ENCODE data around the gene PIAS1.

The PIAS1 gene

GRCh38 chr15:68114840-68115239 is 60.7 kb downstream of the PIAS1 start:
- Histone ChIP-seq H3K4me3 (ENCODE audit: insufficient read depth in 1 of 2, low read depth in 1 of 2, low read length in 2 of 2) (peak overlapping the region in 1 of 2 experiments; percentile 74), H3K79me1 (replicated peaks; ENCODE audit: low read length, poor library complexity, severe bottlenecking) (peaks cover 6% of the 10 kb centered on the region), H4K91ac (ENCODE audit: low read length) (no peak overlapping the region), H2AK5ac (ENCODE audit: low read length, severe bottlenecking) (no peak overlapping the region), H2BK5ac (ENCODE audit: low read depth, low read length, poor library complexity, severe bottlenecking) (no peak overlapping the region), H3K9ac (ENCODE audit: low read length) (peak overlapping the region; percentile 91), H3K27me3 (ENCODE audit: control insufficient read depth in 1 of 2, insufficient read depth in 1 of 2, low read length in 2 of 2) (no peaks in the 10 kb centered on the region), H2BK15ac (ENCODE audit: low read depth, poor library complexity, severe bottlenecking) (no peak overlapping the region), H3K4me1 (ENCODE audit: control insufficient read depth, insufficient read depth, low read depth, low read length) (no peaks in the 10 kb centered on the region), H3K23ac (ENCODE audit: low read length in 2 of 2) (no peak overlapping the region), H3K4me2 (ENCODE audit: low read length, poor library complexity, severe bottlenecking) (no peak overlapping the region), H3K18ac (ENCODE audit: low read depth in 1 of 2, low read length in 2 of 2) (no peak overlapping the region), H3K4ac (ENCODE audit: low read depth in 1 of 2, low read length in 2 of 2) (no peak overlapping the region), H3K14ac (ENCODE audit: low read length in 2 of 2) (no peak overlapping the region), H4K8ac (ENCODE audit: low read length) (no peak overlapping the region), H3K36me3 (ENCODE audit: control insufficient read depth in 1 of 2, insufficient read depth in 2 of 2, low read depth in 1 of 2, low read length in 2 of 2) (no peaks in the 10 kb centered on the region), H2AFZ (ENCODE audit: low read depth, low read length) (no peak overlapping the region), H3K9me3 (ENCODE audit: control insufficient read depth, low read length) (no peaks in the 10 kb centered on the region), H2BK12ac (ENCODE audit: low read length in 2 of 2) (no peak overlapping the region), H3K27ac (ENCODE audit: low read length, poor library complexity, severe bottlenecking) (no peak overlapping the region), H2BK120ac (ENCODE audit: low read depth, low read length) (no peak overlapping the region)
- no peak for DNase-seq
- WGBS = 92% methylated on average over 1 of the region's 2 CpGs

- no peak for DNase-seq
- no peak overlapping the region for H3K4me3 ChIP-seq (ENCODE audit: insufficient read depth in 1 of 2, low read depth in 1 of 2, low read length in 2 of 2)
- no peak overlapping the region for H3K9ac ChIP-seq (ENCODE audit: low read length)
- H3K36me3 ChIP-seq (ENCODE audit: control insufficient read depth in 1 of 2, insufficient read depth in 2 of 2, low read depth in 1 of 2, low read length in 2 of 2) = peaks cover 8% of the 10 kb centered on the region in 2 experiments
- H3K14ac ChIP-seq (ENCODE audit: low read length in 2 of 2) = no peak overlapping the region
- H3K4ac ChIP-seq (ENCODE audit: low read depth in 1 of 2, low read length in 2 of 2) = no peak overlapping the region
- no peak overlapping the region for H2BK120ac ChIP-seq (ENCODE audit: low read depth, low read length)
- H4K8ac ChIP-seq (ENCODE audit: low read length) = no peak overlapping the region
- no peak overlapping the region for H2AFZ ChIP-seq (ENCODE audit: low read depth, low read length)
- no peak overlapping the region for H4K91ac ChIP-seq (ENCODE audit: low read length)
- H3K18ac ChIP-seq (ENCODE audit: low read depth in 1 of 2, low read length in 2 of 2) = no peak overlapping the region
- no CpG with 5 or more reads among the region's 2 CpGs for WGBS
- H3K9me3 ChIP-seq (ENCODE audit: control insufficient read depth, low read length) = no peaks in the 10 kb centered on the region
- no peak overlapping the region for H2AK5ac ChIP-seq (ENCODE audit: low read length, severe bottlenecking)
- no peak overlapping the region for H3K23ac ChIP-seq (ENCODE audit: low read length in 2 of 2)
- H3K4me1 ChIP-seq (ENCODE audit: control insufficient read depth, insufficient read depth, low read depth, low read length) = no peaks in the 10 kb centered on the region
- H2BK12ac ChIP-seq (ENCODE audit: low read length in 2 of 2) = no peak overlapping the region
- H3K27me3 ChIP-seq (ENCODE audit: control insufficient read depth in 1 of 2, insufficient read depth in 1 of 2, low read length in 2 of 2) = no peaks in the 10 kb centered on the region
- no peak overlapping the region for H2BK5ac ChIP-seq (ENCODE audit: low read depth, low read length, poor library complexity, severe bottlenecking)
- H3K4me2 ChIP-seq (ENCODE audit: low read length, poor library complexity, severe bottlenecking) = no peak overlapping the region
- no peak overlapping the region for H3K27ac ChIP-seq (ENCODE audit: low read length, poor library complexity, severe bottlenecking)
- H3K79me1 ChIP-seq (replicated peaks; ENCODE audit: low read length, poor library complexity, severe bottlenecking) = peaks cover 27% of the 10 kb centered on the region
- no peak overlapping the region for H2BK15ac ChIP-seq (ENCODE audit: low read depth, poor library complexity, severe bottlenecking)
Observed at GRCh38 chr15:68124700-68125099, 70.6 kb downstream of the PIAS1 start.

GRCh38 chr15:68126396-68126795 is 72.3 kb downstream of the PIAS1 start:
- no peaks in the 10 kb centered on the region for H3K27me3 ChIP-seq (ENCODE audit: control insufficient read depth in 1 of 2, insufficient read depth in 1 of 2, low read length in 2 of 2)
- 100% methylated on average over 5 of the region's 8 CpGs for WGBS
- no peak overlapping the region for H2AK5ac ChIP-seq (ENCODE audit: low read length, severe bottlenecking)
- no peak overlapping the region for H4K91ac ChIP-seq (ENCODE audit: low read length)
- peak overlapping the region; percentile 2 for H3K9ac ChIP-seq (ENCODE audit: low read length)
- H3K4ac ChIP-seq (ENCODE audit: low read depth in 1 of 2, low read length in 2 of 2) = no peak overlapping the region
- no peak overlapping the region for H3K27ac ChIP-seq (ENCODE audit: low read length, poor library complexity, severe bottlenecking)
- no peak overlapping the region for H3K4me2 ChIP-seq (ENCODE audit: low read length, poor library complexity, severe bottlenecking)
- H3K23ac ChIP-seq (ENCODE audit: low read length in 2 of 2) = no peak overlapping the region
- no peak overlapping the region for H2AFZ ChIP-seq (ENCODE audit: low read depth, low read length)
- no peak overlapping the region for H3K14ac ChIP-seq (ENCODE audit: low read length in 2 of 2)
- H3K36me3 ChIP-seq (ENCODE audit: control insufficient read depth in 1 of 2, insufficient read depth in 2 of 2, low read depth in 1 of 2, low read length in 2 of 2) = peaks cover 8% of the 10 kb centered on the region in 2 experiments
- peaks cover 25% of the 10 kb centered on the region for H3K79me1 ChIP-seq (replicated peaks; ENCODE audit: low read length, poor library complexity, severe bottlenecking)
- no peaks in the 10 kb centered on the region for H3K4me1 ChIP-seq (ENCODE audit: control insufficient read depth, insufficient read depth, low read depth, low read length)
- no peaks in the 10 kb centered on the region for H3K9me3 ChIP-seq (ENCODE audit: control insufficient read depth, low read length)
- DNase-seq = no peak
- no peak overlapping the region for H3K18ac ChIP-seq (ENCODE audit: low read depth in 1 of 2, low read length in 2 of 2)
- H2BK15ac ChIP-seq (ENCODE audit: low read depth, poor library complexity, severe bottlenecking) = no peak overlapping the region
- H2BK12ac ChIP-seq (ENCODE audit: low read length in 2 of 2) = no peak overlapping the region
- no peak overlapping the region for H3K4me3 ChIP-seq (ENCODE audit: insufficient read depth in 1 of 2, low read depth in 1 of 2, low read length in 2 of 2)
- H4K8ac ChIP-seq (ENCODE audit: low read length) = no peak overlapping the region
- no peak overlapping the region for H2BK5ac ChIP-seq (ENCODE audit: low read depth, low read length, poor library complexity, severe bottlenecking)
- H2BK120ac ChIP-seq (ENCODE audit: low read depth, low read length) = no peak overlapping the region

GRCh38 chr15:68129072-68129471 is 75.0 kb downstream of the PIAS1 start:
- H3K9me3 ChIP-seq (ENCODE audit: control insufficient read depth, low read length) = no peaks in the 10 kb centered on the region
- H2BK5ac ChIP-seq (ENCODE audit: low read depth, low read length, poor library complexity, severe bottlenecking) = no peak overlapping the region
- no peak overlapping the region for H3K4me2 ChIP-seq (ENCODE audit: low read length, poor library complexity, severe bottlenecking)
- no peak overlapping the region for H4K91ac ChIP-seq (ENCODE audit: low read length)
- H4K8ac ChIP-seq (ENCODE audit: low read length) = no peak overlapping the region
- H3K4me1 ChIP-seq (ENCODE audit: control insufficient read depth, insufficient read depth, low read depth, low read length) = no peaks in the 10 kb centered on the region
- H3K9ac ChIP-seq (ENCODE audit: low read length) = no peak overlapping the region
- no peak for DNase-seq
- no peak overlapping the region for H3K23ac ChIP-seq (ENCODE audit: low read length in 2 of 2)
- peaks cover 16% of the 10 kb centered on the region for H3K79me1 ChIP-seq (replicated peaks; ENCODE audit: low read length, poor library complexity, severe bottlenecking)
- no peak overlapping the region for H2BK15ac ChIP-seq (ENCODE audit: low read depth, poor library complexity, severe bottlenecking)
- no peak overlapping the region for H3K27ac ChIP-seq (ENCODE audit: low read length, poor library complexity, severe bottlenecking)
- no peak overlapping the region for H2AFZ ChIP-seq (ENCODE audit: low read depth, low read length)
- H3K36me3 ChIP-seq (ENCODE audit: control insufficient read depth in 1 of 2, insufficient read depth in 2 of 2, low read depth in 1 of 2, low read length in 2 of 2) = peaks cover under 1 to 5% of the 10 kb centered on the region in 2 experiments
- no peak overlapping the region for H3K4me3 ChIP-seq (ENCODE audit: insufficient read depth in 1 of 2, low read depth in 1 of 2, low read length in 2 of 2)
- H3K4ac ChIP-seq (ENCODE audit: low read depth in 1 of 2, low read length in 2 of 2) = no peak overlapping the region
- H3K14ac ChIP-seq (ENCODE audit: low read length in 2 of 2) = no peak overlapping the region
- no peak overlapping the region for H2AK5ac ChIP-seq (ENCODE audit: low read length, severe bottlenecking)
- no peak overlapping the region for H2BK12ac ChIP-seq (ENCODE audit: low read length in 2 of 2)
- H3K27me3 ChIP-seq (ENCODE audit: control insufficient read depth in 1 of 2, insufficient read depth in 1 of 2, low read length in 2 of 2) = no peaks in the 10 kb centered on the region
- no peak overlapping the region for H2BK120ac ChIP-seq (ENCODE audit: low read depth, low read length)
- no peak overlapping the region for H3K18ac ChIP-seq (ENCODE audit: low read depth in 1 of 2, low read length in 2 of 2)
- 100% methylated on average over 2 of the region's 3 CpGs for whole genome bisulfite sequencing

Data from mesenchymal stem cell (in vitro differentiated cells and primary cell).